PC-3 (cell line): ENCODE measurements around the gene CEP85L. TPM values are rescaled to one million over a fixed set of nuclear protein-coding genes. Genes with fewer than 3 reads are reported as not detected.

ENCODE experiments used
- ATAC-seq: fragments of 200-7000 bp; cut with Tn5 transposase; 2 replicates; pipeline ENCODE4 v1.9.1; 2020; ENCODE audit warnings: mild to moderate bottlenecking, moderate library complexity
- BruUV-seq: library from RNA; stranded (reverse); fragments of 400-500 nt; replicated peaks from 2 replicates; lab custom pipeline; 2021; lab: Mats Ljungman, UMichigan
- CTCF ChIA-PET: fragments of 300-600 bp; sonication (Branson Sonifier 250); formaldehyde crosslinking; loops from one replicate; lab custom pipeline; 2022; ENCODE audit warnings: antibody characterized with exemption; lab: Charles Lee
- POLR2A ChIA-PET: fragments of 300-600 bp; sonication (Branson Sonifier 250); formaldehyde crosslinking; loops from one replicate; lab custom pipeline; 2022; ENCODE audit warnings: antibody characterized with exemption; ENCODE audit not compliant: unreplicated experiment; lab: Charles Lee
- DNase-seq: peaks from one replicate; pipeline ENCODE4 v3.0.0-alpha.2; 2015
- H2AFZ ChIP-seq: fragments of 300-600 bp; sonication (generic); 2 replicates; pipeline ENCODE4 v1.6.0; 2016; ENCODE audit warnings: antibody characterized with exemption, low read length
- H3F3A ChIP-seq: fragments of 300-600 bp; sonication (generic); one replicate; pipeline ENCODE4 v1.6.0; 2017; ENCODE audit warnings: antibody characterized with exemption, low read length, control low read depth, mild to moderate bottlenecking; ENCODE audit not compliant: unreplicated experiment
- H3K27ac ChIP-seq: fragments of 300-600 bp; sonication (generic); 2 replicates; pipeline ENCODE4 v1.5.1; 2016; ENCODE audit warnings: mild to moderate bottlenecking, low read length
- H3K27me3 ChIP-seq: fragments of 300-600 bp; sonication (generic); 2 replicates; pipeline ENCODE4 v1.6.1; 2016; ENCODE audit warnings: low read length, mixed read lengths
- H3K36me3 ChIP-seq: fragments of 300-600 bp; sonication (generic); 2 replicates; pipeline ENCODE4 v1.6.1; 2016; ENCODE audit warnings: low read depth, mixed run types, low read length, mixed read lengths
- H3K4me1 ChIP-seq: fragments of 300-600 bp; sonication (generic); 2 replicates; pipeline ENCODE4 v1.5.1; 2016; ENCODE audit warnings: low read length; ENCODE audit not compliant: insufficient read depth
- H3K4me2 ChIP-seq: fragments of 300-600 bp; sonication (generic); 2 replicates; pipeline ENCODE4 v1.6.0; 2016; ENCODE audit warnings: low read length
- H3K4me3 ChIP-seq: fragments of 300-600 bp; sonication (generic); 2 replicates; pipeline ENCODE4 v1.5.1; 2016; ENCODE audit warnings: mild to moderate bottlenecking, low read length, mixed read lengths
- H3K79me2 ChIP-seq: fragments of 300-600 bp; sonication (generic); 2 replicates; pipeline ENCODE4 v1.6.1; 2017; ENCODE audit warnings: low read length, mixed read lengths
- H3K9ac ChIP-seq: fragments of 300-600 bp; sonication (generic); 2 replicates; pipeline ENCODE4 v1.6.0; 2016; ENCODE audit warnings: mild to moderate bottlenecking, low read length
- H3K9me2 ChIP-seq: fragments of 300-600 bp; sonication (generic); replicated peaks from 2 replicates; pipeline ENCODE4 v1.6.1; 2016; ENCODE audit warnings: mixed run types, low read length, mixed read lengths
- H3K9me3 ChIP-seq: fragments of 300-600 bp; sonication (generic); 2 replicates; pipeline ENCODE4 v1.6.1; 2016; ENCODE audit warnings: low read length, mixed read lengths
- H4K20me1 ChIP-seq: fragments of 300-600 bp; sonication (generic); 2 replicates; pipeline ENCODE4 v1.6.1; 2016; ENCODE audit warnings: low read length, mixed read lengths
- EZH2 ChIP-seq: fragments of 300-600 bp; sonication (generic); IDR thresholded peaks from one replicate; pipeline ENCODE4 v1.6.1; 2017; ENCODE audit warnings: antibody characterized with exemption, mild to moderate bottlenecking, low read length; ENCODE audit not compliant: unreplicated experiment
- EZH2phosphoT487 ChIP-seq: fragments of 300-600 bp; sonication (generic); IDR thresholded peaks from 2 replicates; pipeline ENCODE4 v1.6.1; 2018; ENCODE audit warnings: mild to moderate bottlenecking, antibody characterized with exemption, low read length, borderline replicate concordance
- intact Hi-C: fragments of 100-400 bp; cut with micrococcal nuclease; formaldehyde crosslinking; loops from 2 replicates; pipeline ENCODE4 v1.9.0; 2023
- total RNA-seq: library from RNA; depleted of rRNA; stranded (reverse); fragments of >200 nt; gene quantifications from 2 replicates; pipeline ENCODE4 v1.2.3, GENCODE V29; 2014
- TF ChIP-seq, protein P1 (sequence below): fragments of 300-600 bp; sonication (generic); conservative IDR thresholded peaks from 2 replicates; pipeline ENCODE4 v1.5.1; 2017; ENCODE audit warnings: antibody characterized with exemption, low read depth, mild to moderate bottlenecking, low read length

Gene CEP85L
- total RNA-seq, 1 experiment from 2014 or later = 7.8 TPM

DNA sequence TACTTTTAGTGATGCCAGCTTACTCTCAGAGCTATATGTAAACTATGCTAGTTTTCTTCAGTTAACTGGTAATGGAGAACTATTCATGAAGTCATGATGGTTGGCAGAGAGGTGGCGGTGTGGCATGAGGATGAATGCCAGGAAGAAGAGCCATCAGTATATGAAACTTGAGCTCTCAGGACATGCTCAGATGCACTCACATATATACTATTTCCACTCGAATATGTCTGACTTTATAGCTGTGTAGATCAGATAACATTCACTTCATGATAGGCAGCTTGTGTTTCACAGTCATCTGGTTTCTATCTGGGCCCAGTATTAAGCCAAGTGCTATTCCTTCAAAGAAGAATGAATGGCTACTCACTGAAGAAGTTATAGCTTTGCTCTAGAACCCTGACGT, 46.2 kb upstream of the CEP85L start:
- Histone ChIP-seq H3K36me3 (no peaks in the 10 kb centered on the region), H3K4me1 (no peaks in the 10 kb centered on the region), H3K4me2 (no peak overlapping the region), H3K27ac (no peak overlapping the region), H3K9me2 (no peaks in the 10 kb centered on the region), H3K9ac (no peak overlapping the region), H3K79me2 (no peaks in the 10 kb centered on the region), H3K4me3 (no peak overlapping the region), H3K27me3 (no peaks in the 10 kb centered on the region), H2AFZ (no peak overlapping the region), H3K9me3 (no peaks in the 10 kb centered on the region), H3F3A (no peaks in the 10 kb centered on the region), H4K20me1 (no peaks in the 10 kb centered on the region)
- BruUV-seq = no TSS peak
- peak; percentile 9 for DNase-seq
- TF ChIP-seq, protein P1, sequence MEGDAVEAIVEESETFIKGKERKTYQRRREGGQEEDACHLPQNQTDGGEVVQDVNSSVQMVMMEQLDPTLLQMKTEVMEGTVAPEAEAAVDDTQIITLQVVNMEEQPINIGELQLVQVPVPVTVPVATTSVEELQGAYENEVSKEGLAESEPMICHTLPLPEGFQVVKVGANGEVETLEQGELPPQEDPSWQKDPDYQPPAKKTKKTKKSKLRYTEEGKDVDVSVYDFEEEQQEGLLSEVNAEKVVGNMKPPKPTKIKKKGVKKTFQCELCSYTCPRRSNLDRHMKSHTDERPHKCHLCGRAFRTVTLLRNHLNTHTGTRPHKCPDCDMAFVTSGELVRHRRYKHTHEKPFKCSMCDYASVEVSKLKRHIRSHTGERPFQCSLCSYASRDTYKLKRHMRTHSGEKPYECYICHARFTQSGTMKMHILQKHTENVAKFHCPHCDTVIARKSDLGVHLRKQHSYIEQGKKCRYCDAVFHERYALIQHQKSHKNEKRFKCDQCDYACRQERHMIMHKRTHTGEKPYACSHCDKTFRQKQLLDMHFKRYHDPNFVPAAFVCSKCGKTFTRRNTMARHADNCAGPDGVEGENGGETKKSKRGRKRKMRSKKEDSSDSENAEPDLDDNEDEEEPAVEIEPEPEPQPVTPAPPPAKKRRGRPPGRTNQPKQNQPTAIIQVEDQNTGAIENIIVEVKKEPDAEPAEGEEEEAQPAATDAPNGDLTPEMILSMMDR = no peak; the same call in 1 of the 2 replicates
- no peak for TF ChIP-seq EZH2phosphoT487
- no peak for TF ChIP-seq EZH2
- no peak for ATAC-seq
- POLR2A ChIA-PET = interaction anchor here (0.6 kb wide), 1 partner anchor 19 kb away, joined by 7 read pairs; no protein-coding TSS in a partner anchor
- CTCF ChIA-PET = interaction anchor here (0.6 to 0.7 kb wide), 5 partner anchors 11 to 199 kb away, joined by 3 to 6 read pairs (median 4); no protein-coding TSS in a partner anchor
- intact Hi-C loops = no loop called here

DNA sequence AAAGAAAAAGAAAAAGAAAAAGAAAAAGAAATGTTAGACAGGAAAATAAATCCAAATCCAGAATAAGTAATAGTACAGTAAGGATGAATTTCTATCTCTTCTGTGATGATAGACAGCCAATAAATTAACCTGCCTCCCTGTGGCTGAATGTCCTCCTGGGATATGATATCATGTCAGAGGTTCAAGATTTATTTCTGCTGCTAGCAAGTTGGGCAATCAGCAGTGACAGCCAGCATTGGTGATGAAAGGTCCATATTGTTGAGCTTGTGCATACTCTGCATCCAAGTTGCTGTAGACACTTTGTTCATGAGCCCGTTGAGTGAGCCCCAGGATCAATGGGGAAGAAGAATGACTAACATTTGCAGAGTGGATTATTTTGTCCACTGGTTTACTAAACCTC, 44.9 kb upstream of the CEP85L start:
- no peaks in the 10 kb centered on the region for H3F3A ChIP-seq
- POLR2A ChIA-PET = no interaction called here
- no peak overlapping the region for H3K4me3 ChIP-seq
- no peaks in the 10 kb centered on the region for H3K79me2 ChIP-seq
- CTCF ChIA-PET = no interaction called here
- no peak for DNase-seq
- no peaks in the 10 kb centered on the region for H3K4me1 ChIP-seq
- ATAC-seq = no peak
- no peaks in the 10 kb centered on the region for H3K36me3 ChIP-seq
- no peak overlapping the region for H2AFZ ChIP-seq
- no peaks in the 10 kb centered on the region for H3K9me3 ChIP-seq
- no peaks in the 10 kb centered on the region for H3K9me2 ChIP-seq
- TF ChIP-seq, protein P1 = no peak
- no peak for TF ChIP-seq EZH2
- no peak overlapping the region for H3K9ac ChIP-seq
- no TSS peak for BruUV-seq
- no peak overlapping the region for H3K27ac ChIP-seq
- intact Hi-C loops = no loop called here
- no peak overlapping the region for H3K4me2 ChIP-seq
- H3K27me3 ChIP-seq = no peaks in the 10 kb centered on the region
- no peaks in the 10 kb centered on the region for H4K20me1 ChIP-seq

DNA sequence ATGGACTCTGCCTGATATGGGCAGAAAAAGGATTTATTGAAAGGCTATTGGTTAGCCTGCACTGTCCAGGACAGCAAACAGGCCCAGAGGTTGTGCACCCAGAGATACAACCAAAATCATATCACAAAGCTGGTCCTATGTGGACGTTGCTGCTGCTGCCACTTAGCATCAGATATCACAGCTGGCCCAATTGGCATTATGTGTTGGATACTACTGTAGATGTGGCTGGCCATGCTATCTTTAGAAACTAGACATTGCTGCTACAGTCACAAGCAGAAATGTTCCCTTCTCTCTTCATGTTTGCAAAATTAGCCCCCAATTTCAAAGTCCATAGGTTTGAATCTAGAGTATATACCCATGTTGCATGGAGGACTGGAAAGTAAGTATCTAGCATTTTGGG, 42.2 kb upstream of the CEP85L start:
- Histone ChIP-seq H3K27me3 (no peaks in the 10 kb centered on the region), H3K79me2 (no peaks in the 10 kb centered on the region), H3F3A (no peaks in the 10 kb centered on the region), H3K36me3 (no peaks in the 10 kb centered on the region), H3K4me2 (no peak overlapping the region), H3K4me3 (no peak overlapping the region), H3K27ac (no peak overlapping the region), H3K9ac (no peak overlapping the region), H3K4me1 (no peaks in the 10 kb centered on the region), H3K9me2 (no peaks in the 10 kb centered on the region), H4K20me1 (no peaks in the 10 kb centered on the region), H3K9me3 (no peaks in the 10 kb centered on the region), H2AFZ (no peak overlapping the region)
- intact Hi-C loops = no loop called here
- TF ChIP-seq EZH2phosphoT487 (no peak), EZH2 (no peak)
- TF ChIP-seq, protein P1 = no peak
- DNase-seq = no peak
- no TSS peak for BruUV-seq
- ChIA-PET POLR2A (no interaction called here), CTCF (no interaction called here)
- no peak for ATAC-seq
